Mammary epithelial cell (primary cell): ENCODE measurements around the gene PTGDR2.

Experiments
- CTCF ChIP-seq, 2 donors: IDR thresholded peaks in 1 of 2; conservative IDR thresholded peaks in 1 of 2; 2 replicates each; pipeline ENCODE4 v1.5.1; 2011 to 2012; ENCODE audit warnings: inconsistent platforms in 2 of 2, low read length in 2 of 2, mild to moderate bottlenecking in 2 of 2, control low read depth in 1 of 2, low read depth in 1 of 2; ENCODE audit not compliant: insufficient read depth in 1 of 2; ENCODE audit errors: extremely low read depth in 1 of 2
- EZH2 ChIP-seq: IDR thresholded peaks from 2 replicates; pipeline ENCODE4 v1.6.1; 2012; ENCODE audit warnings: low read length, inconsistent platforms, borderline replicate concordance

GRCh38 chr11:60868682-60869450 lies 13.1 kb upstream of the PTGDR2 start:
- TF ChIP-seq CTCF (conservative IDR thresholded peaks at IDR 0.05 in 1 of 2, IDR thresholded peaks at IDR 0.05 in 1 of 2; ENCODE audit: extremely low read depth in 1 of 2, insufficient read depth in 1 of 2, low read depth in 1 of 2, low read length in 2 of 2) = no peak
- no peak for TF ChIP-seq EZH2
